CD4-positive, alpha-beta T cell treated with Interleukin-10 for 1 hour (primary cell): ENCODE data around the gene DUXA.

ENCODE experiments used
- DNase-seq: peaks from one replicate; pipeline ENCODE4 v3.0.0-alpha.2; 2020

The DUXA gene

DNA sequence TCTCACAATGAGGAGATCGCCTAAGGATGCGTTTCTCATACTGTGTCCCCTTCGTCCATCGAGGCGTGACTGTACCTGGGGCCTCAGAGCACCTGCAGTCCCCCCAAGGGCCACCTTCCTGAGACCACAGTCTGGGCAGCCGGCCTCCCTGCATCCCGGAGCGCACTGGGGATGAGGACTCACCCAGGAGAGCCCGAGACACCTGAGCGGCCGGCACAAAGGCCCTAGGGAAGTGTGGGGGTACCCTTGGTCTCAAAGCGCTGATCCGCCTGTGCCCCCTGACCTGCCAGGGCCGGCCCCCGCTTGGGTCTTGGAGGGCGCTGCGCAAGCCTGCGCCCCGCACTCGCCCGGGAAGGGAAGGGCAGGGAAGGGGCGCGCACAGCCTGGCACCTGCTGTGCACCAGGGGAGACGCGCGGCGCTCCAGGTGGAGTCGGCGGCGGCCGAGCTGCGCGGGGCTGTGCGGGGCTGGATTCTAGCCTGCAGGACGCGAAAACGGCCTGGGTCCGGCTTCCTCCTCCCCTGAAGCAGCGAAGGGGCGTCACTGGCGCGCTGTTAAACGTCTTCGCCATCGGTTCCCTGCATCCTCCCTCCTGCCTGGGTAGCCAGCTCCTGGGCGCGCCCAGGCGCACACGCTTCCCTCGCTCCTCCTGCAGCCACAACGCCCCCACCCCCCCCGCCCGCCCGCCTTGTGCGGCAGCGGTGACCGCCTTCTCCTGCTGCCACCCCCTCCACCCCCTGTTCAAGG is 61.1 kb downstream of the DUXA start:
- no peak for DNase-seq
